Endothelial cell of umbilical vein (primary cell): ENCODE measurements around the gene ANKRD13B.

Source experiments
- POLR2AphosphoS5 ChIP-seq: IDR thresholded peaks from 2 replicates; pipeline ENCODE4 v1.6.1; 2012; ENCODE audit warnings: low read depth, mild to moderate bottlenecking, control low read depth, low read length, moderate library complexity; ENCODE audit not compliant: insufficient read depth
- TF ChIP-seq, protein P1 (sequence below), 2 donors: IDR thresholded peaks; 1 replicate in 1 of 2; 2 replicates in 1 of 2; pipeline ENCODE4 v1.5.1; 2011; ENCODE audit warnings: low read length in 2 of 2, mild to moderate bottlenecking in 2 of 2, moderate library complexity in 2 of 2, control low read depth in 1 of 2, inconsistent platforms in 1 of 2, low read depth in 1 of 2; ENCODE audit not compliant: insufficient read depth in 1 of 2; ENCODE audit errors: extremely low read depth in 1 of 2

DNA sequence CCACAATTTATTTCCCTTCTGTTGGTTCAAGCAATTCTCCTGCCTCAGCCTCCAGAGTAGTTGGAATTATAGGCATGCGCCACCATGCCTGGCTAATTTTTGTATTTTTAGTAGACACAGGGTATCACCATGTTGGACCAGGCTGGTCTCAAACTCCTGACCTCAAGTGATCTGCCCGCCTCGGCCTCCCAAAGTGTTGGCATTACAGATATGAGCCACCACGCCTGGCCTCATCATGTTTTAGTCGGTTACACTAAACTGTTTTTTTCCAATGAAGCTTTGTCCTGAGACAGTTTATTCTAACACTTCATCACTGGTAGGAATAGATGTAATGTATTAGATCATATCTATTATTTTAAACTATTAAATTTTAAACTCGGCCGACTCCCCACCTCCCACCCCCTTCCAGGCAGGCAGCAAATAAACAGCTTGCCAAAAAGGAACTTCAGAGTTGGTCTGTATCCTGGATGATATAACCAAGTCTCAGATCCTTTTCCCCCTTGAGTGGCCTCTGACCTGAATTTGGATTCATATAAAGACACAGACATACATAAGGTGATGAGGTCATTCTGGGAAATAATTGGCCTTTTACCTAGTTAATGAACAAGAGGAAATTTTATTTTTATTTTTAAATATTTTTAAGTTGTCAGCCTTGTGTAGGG lies 48.2 kb downstream of the ANKRD13B start:
- TF ChIP-seq, protein P1, sequence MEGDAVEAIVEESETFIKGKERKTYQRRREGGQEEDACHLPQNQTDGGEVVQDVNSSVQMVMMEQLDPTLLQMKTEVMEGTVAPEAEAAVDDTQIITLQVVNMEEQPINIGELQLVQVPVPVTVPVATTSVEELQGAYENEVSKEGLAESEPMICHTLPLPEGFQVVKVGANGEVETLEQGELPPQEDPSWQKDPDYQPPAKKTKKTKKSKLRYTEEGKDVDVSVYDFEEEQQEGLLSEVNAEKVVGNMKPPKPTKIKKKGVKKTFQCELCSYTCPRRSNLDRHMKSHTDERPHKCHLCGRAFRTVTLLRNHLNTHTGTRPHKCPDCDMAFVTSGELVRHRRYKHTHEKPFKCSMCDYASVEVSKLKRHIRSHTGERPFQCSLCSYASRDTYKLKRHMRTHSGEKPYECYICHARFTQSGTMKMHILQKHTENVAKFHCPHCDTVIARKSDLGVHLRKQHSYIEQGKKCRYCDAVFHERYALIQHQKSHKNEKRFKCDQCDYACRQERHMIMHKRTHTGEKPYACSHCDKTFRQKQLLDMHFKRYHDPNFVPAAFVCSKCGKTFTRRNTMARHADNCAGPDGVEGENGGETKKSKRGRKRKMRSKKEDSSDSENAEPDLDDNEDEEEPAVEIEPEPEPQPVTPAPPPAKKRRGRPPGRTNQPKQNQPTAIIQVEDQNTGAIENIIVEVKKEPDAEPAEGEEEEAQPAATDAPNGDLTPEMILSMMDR (IDR thresholded peaks at IDR 0.05; ENCODE audit: extremely low read depth in 1 of 2, insufficient read depth in 1 of 2, low read depth in 1 of 2, low read length in 2 of 2), result no peak
- peak; percentile 54 for TF ChIP-seq POLR2AphosphoS5
